Lower leg skin (tissue), 4 donors: Measurements from ENCODE around the gene SEPTIN12. TPM values are rescaled to one million over a fixed set of nuclear protein-coding genes. Genes with fewer than 3 reads are reported as not detected.

Experiments
- DNase-seq, 2 donors: peaks; one replicate each; pipeline ENCODE4 v3.0.0-alpha.2; 2019; ENCODE audit warnings: low spot score in 2 of 2
- H3K4me3 ChIP-seq: fragments of 200-600 bp; sonication (generic); 2 replicates; pipeline ENCODE4 v1.5.1; 2017; ENCODE audit warnings: mild to moderate bottlenecking, low read depth; ENCODE audit not compliant: poor library complexity, severe bottlenecking
- POLR2A ChIP-seq, 2 donors: fragments of 450-650 bp; IDR thresholded peaks; one replicate each; pipeline ENCODE4 v1.6.1; 2016 to 2017; ENCODE audit warnings: antibody characterized with exemption in 2 of 2, mild to moderate bottlenecking in 1 of 2, moderate library complexity in 1 of 2
- WGBS, 2 donors: methylation state at CpG; one replicate each; pipeline ENCODE4 v1.1.5; 2018; 5-methylcytosine and 5-hydroxymethylcytosine counted together
- intact Hi-C: fragments of 100-400 bp; cut with DNase I; formaldehyde crosslinking; loops from one replicate; pipeline ENCODE4 v1.15.0; 2023; ENCODE audit warnings: low total_unique reads
- total RNA-seq, 4 donors: library from RNA; depleted of rRNA; stranded (reverse); fragments of >200 nt; gene quantifications; one replicate each; pipeline ENCODE4 v1.1.0, GENCODE V29; 2016
- TF ChIP-seq, protein P1 (sequence below), 3 donors: fragments of 450-650 bp; IDR thresholded peaks; one replicate each; pipeline ENCODE4 v1.5.1; 2016; ENCODE audit warnings: antibody characterized with exemption in 3 of 3, mild to moderate bottlenecking in 3 of 3, moderate library complexity in 2 of 3

Gene SEPTIN12
- total RNA-seq, 4 donors from 2014 or later, result not detected

GRCh38 chr16:4798456-4798855, 10.3 kb upstream of the SEPTIN12 start:
- DNase-seq, result no peak
- H3K4me3 ChIP-seq, result no peak overlapping the region
- intact Hi-C loops, result no loop called here
- 92 to 94% methylated on average over 13 to 15 of the region's 16 CpGs for WGBS, 2 donors
- no peak for TF ChIP-seq POLR2A (IDR thresholded peaks at IDR 0.05)
- TF ChIP-seq, protein P1, sequence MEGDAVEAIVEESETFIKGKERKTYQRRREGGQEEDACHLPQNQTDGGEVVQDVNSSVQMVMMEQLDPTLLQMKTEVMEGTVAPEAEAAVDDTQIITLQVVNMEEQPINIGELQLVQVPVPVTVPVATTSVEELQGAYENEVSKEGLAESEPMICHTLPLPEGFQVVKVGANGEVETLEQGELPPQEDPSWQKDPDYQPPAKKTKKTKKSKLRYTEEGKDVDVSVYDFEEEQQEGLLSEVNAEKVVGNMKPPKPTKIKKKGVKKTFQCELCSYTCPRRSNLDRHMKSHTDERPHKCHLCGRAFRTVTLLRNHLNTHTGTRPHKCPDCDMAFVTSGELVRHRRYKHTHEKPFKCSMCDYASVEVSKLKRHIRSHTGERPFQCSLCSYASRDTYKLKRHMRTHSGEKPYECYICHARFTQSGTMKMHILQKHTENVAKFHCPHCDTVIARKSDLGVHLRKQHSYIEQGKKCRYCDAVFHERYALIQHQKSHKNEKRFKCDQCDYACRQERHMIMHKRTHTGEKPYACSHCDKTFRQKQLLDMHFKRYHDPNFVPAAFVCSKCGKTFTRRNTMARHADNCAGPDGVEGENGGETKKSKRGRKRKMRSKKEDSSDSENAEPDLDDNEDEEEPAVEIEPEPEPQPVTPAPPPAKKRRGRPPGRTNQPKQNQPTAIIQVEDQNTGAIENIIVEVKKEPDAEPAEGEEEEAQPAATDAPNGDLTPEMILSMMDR (IDR thresholded peaks at IDR 0.05), result no peak

- no peak overlapping the region for H3K4me3 ChIP-seq
- intact Hi-C loops, result no loop called here
- DNase-seq, result no peak
- WGBS, 2 donors, result 88 to 90% methylated on average over 18 to 19 of the region's 22 CpGs
- TF ChIP-seq POLR2A (IDR thresholded peaks at IDR 0.05), result no peak
- TF ChIP-seq, protein P1 (IDR thresholded peaks at IDR 0.05), result no peak
Observed at GRCh38 chr16:4797805-4798252, 9.7 kb upstream of the SEPTIN12 start.

DNA sequence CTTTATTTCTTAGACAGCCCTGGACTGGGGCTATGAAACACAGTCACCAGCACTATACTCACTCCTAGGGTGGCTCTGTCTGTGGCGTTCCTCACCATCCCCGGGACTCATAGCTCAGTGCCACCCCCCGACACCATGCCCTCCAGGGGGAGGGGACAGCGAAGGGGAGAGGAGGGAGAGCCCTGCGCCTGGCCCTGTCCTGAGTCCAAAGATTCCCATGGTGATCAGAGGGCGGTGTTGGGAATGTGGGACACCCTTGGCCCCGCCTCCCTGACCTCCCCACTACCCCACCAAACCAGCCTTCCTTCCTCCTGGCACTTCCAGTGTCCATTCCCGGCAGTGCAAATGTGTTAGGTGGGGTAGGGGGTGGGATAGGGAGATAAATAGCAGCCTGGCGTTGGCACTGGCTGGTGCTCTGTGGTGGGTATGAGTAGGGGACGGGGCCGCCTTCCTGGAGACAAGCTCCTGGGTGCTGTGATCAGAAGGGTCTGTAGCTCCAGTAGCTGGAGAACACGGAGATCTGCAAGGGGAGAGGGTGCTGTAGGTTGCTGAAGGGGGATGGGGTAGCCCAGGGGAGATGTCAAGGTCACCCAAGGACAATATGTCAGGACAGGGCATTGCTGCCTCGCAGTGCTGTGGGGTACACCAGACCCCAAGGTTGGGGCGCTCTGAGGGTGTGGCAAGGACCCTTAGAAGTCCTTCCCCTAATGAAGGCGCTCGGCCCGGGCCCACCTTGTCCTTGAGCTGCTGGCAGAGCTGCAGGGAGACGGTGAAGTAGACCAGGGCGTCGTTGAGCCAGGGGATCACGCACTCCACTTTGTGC, 9.0 kb upstream of the SEPTIN12 start:
- DNase-seq, result no peak
- intact Hi-C loops, result no loop called here
- H3K4me3 ChIP-seq, result no peak overlapping the region
- 85 to 90% methylated on average over 19 to 21 of the region's 21 CpGs for WGBS, 2 donors
- no peak for TF ChIP-seq POLR2A (IDR thresholded peaks at IDR 0.05)
- TF ChIP-seq, protein P1 (IDR thresholded peaks at IDR 0.05), result no peak

DNA sequence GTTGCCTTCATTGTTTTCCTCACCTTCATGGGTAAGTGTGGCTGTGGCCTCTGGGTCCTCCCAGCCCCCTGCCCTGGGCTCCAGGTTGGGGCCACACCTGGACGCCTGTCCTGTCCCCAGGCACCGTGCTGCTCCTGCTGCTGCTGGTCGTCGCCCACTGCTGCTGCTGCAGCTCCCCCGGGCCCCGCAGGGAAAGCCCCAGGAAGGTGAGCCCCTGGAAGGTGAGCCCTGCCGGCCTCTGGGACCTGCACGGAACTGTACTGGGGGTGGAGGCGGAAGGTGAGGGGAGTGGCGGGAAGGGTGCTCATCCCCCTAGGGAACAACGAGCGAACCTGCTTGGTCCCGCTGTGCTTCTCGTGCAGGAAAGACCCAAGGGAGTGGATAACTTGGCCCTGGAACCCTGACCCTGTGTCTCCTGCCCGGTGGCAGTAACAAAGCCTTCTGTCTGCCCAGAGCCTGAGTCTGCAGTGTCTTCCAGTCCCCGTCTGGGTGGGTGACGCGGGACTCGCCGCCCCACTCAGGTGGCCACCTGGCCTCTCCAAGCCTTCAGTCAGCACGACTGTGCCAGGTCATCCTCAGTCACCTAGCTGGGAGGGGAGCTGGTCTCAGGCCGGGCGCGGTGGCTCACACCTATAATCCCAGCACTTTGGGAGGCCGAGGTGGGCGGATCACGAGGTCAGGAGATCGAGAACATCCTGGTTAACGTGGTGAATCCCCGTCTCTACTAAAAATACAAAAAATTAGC, 7.9 kb upstream of the SEPTIN12 start:
- no peak overlapping the region for H3K4me3 ChIP-seq
- DNase-seq, result no peak
- TF ChIP-seq POLR2A (IDR thresholded peaks at IDR 0.05), result no peak
- TF ChIP-seq, protein P1 (IDR thresholded peaks at IDR 0.05), result no peak
- 79 to 88% methylated on average over 6 to 29 of the region's 30 CpGs for WGBS, 2 donors
- intact Hi-C loops, result no loop called here

DNA sequence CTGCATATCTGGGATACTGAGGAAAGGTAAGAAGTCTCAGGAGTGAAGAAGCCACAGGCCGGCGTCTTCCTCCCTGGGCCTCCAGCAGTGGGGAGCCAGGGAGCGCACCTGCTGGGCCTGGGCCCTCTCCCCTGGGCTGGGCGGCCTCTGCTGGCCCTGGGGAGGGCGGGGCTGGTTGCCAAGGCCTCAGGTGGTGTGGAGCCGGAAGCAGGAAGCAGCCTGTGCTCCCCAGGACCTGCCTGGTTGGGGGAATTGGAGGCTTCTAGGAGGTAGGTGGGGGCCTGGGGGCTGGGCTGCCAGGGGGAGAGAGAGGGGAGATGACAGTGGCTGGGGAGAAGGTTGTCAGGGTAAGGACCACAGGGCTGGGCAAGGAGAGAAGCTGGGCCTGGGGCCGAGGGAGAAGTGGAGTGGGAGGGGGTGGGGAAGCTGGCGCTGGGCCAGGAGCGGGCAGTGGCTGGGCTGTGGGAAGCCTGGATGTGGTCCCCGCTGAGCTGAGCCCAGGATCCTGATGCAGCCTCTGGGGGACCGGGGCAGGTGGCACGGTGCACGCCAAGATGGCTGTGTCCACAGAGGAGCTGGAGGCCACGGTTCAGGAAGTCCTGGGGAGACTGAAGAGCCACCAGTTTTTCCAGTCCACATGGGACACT, 7.2 kb upstream of the SEPTIN12 start, which contains the start of gene SMIM22:
Gene SMIM22 (plus strand): TSS at position 189 of the 647 bp plus-strand sequence. CDS start 366 bp downstream, at position 555.
- intact Hi-C loops, result no loop called here
- DNase-seq, result no peak
- WGBS, 2 donors, result 61 to 62% methylated on average over 12 to 14 of the region's 14 CpGs
- H3K4me3 ChIP-seq, result no peak within 1 kb of the TSS
- TF ChIP-seq, protein P1 (IDR thresholded peaks at IDR 0.05), result no peak
- no peak for TF ChIP-seq POLR2A (IDR thresholded peaks at IDR 0.05)
